Heart left ventricle (tissue), 16 donors: ENCODE results near the gene LDHD. TPM values are rescaled to one million over a fixed set of nuclear protein-coding genes. Genes with fewer than 3 reads are reported as not detected.

Experiments used
- ATAC-seq, 4 donors: fragments of 200-7000 bp; cut with Tn5 transposase; one replicate each; pipeline ENCODE4 v1.9.1; 2020 to 2022; ENCODE audit warnings: moderate library complexity in 4 of 4, mild to moderate bottlenecking in 3 of 4, moderate number of reproducible peaks in 1 of 4
- DNase-seq, 5 donors: peaks; one replicate each; pipeline ENCODE4 v3.0.0-alpha.2; 2020
- H3K27ac ChIP-seq, 12 donors: fragments of 200-600 bp; sonication (generic) in 4 of 12; one replicate each; pipeline versions ENCODE4 v1.5.0 to v1.8.0; 2016 to 2022; ENCODE audit warnings: mild to moderate bottlenecking in 2 of 12
- H3K27me3 ChIP-seq, 9 donors: fragments of 200-600 bp; sonication (generic) in 2 of 9; one replicate each; pipeline versions ENCODE4 v1.5.1 to v1.8.0; 2016 to 2022; ENCODE audit warnings: mild to moderate bottlenecking in 3 of 9
- H3K36me3 ChIP-seq, 9 donors: fragments of 200-600 bp; sonication (generic) in 2 of 9; one replicate each; pipeline versions ENCODE4 v1.5.0 to v1.8.0; 2018 to 2022; ENCODE audit warnings: mild to moderate bottlenecking in 2 of 9
- H3K4me1 ChIP-seq, 12 donors: fragments of 200-600 bp; sonication (generic) in 4 of 12; one replicate each; pipeline versions ENCODE4 v1.5.0 to v1.8.0; 2016 to 2022; ENCODE audit warnings: mild to moderate bottlenecking in 3 of 12
- H3K4me3 ChIP-seq, 12 donors: fragments of 200-600 bp; sonication (generic) in 4 of 12; one replicate each; pipeline versions ENCODE4 v1.5.0 to v1.8.0; 2017 to 2022; ENCODE audit warnings: mild to moderate bottlenecking in 9 of 12, moderate library complexity in 4 of 12
- H3K9me3 ChIP-seq, 12 donors: fragments of 200-600 bp; sonication (generic) in 4 of 12; one replicate each; pipeline versions ENCODE4 v1.5.0 to v1.8.0; 2016 to 2022; ENCODE audit warnings: mild to moderate bottlenecking in 1 of 12
- CTCF ChIP-seq, 12 donors: fragments of 200-600 bp; sonication (generic) in 4 of 12; IDR thresholded peaks; one replicate each; pipeline versions ENCODE4 v1.5.0 to v1.8.0; 2018 to 2022; ENCODE audit warnings: antibody characterized with exemption in 12 of 12, mild to moderate bottlenecking in 5 of 12
- POLR2A ChIP-seq, 2 donors: fragments of 450-650 bp; IDR thresholded peaks; one replicate each; pipeline ENCODE4 v1.6.1; 2017; ENCODE audit warnings: antibody characterized with exemption in 2 of 2, mild to moderate bottlenecking in 2 of 2, moderate library complexity in 2 of 2
- WGBS, 4 donors: extraction: QIAGEN DNeasy Blood & Tissue Kit in 2 of 4; methylation state at CpG; one replicate each; pipeline versions ENCODE4 v1.1.5 to v1.1.7; 2013 to 2018; 5-methylcytosine and 5-hydroxymethylcytosine counted together
- intact Hi-C, 10 donors: fragments of 100-400 bp; cut with DNase I; formaldehyde crosslinking; loops; one replicate each; pipeline versions ENCODE4 v1.11.1 to v1.14.2; 2022
- long read RNA-seq, 3 donors: library from polyadenylated mRNA; unstranded; transcript quantifications; one replicate each; pipeline ENCODE4 v2.0.0, GENCODE V29; 2020 to 2021
- polyA plus RNA-seq, 2 donors: library from polyadenylated mRNA; stranded (reverse); fragments of 200-250 nt; gene quantifications; one replicate each; pipeline ENCODE4 v1.2.3, GENCODE V29; 2013
- total RNA-seq, 9 donors: library from RNA; depleted of rRNA in 2 of 9; stranded (reverse); fragments of >200 nt in 2 of 9; fragmentation: NEBNext Ultra II Directional in 3 of 9; extraction: Animal tissue kit (Norgen Biotek cat#: 25700) in 3 of 9; gene quantifications; one replicate each; pipeline versions ENCODE4 v1.1.0 to v1.2.4, GENCODE V29; 2016 to 2023
- donor health status: ischemic (EF 13 %, LVEDD 7.1; RV severe dilation, severe dysfunction).
- donor health status: healthy with polysubstance abuse.
- donor health status: DM: no; HTN: yes; CAD: no.
- donor health status: DM: no; HTN: no; CAD: no.
- donor health status: ischemic (EF 25% LVEDD 6.9; RV normal size, moderate dysfunction).
- donor health status: ischemic (EF 25% LVEDD 5.7; RV mildly dilated, moderate dysfunction).
- donor health status: healthy.
- donor health status: DM: yes; HTN: yes; CAD: no.
- donor health status: ischemic (EF 35%, LVEDD 5.7; RV mildly dilated, moderate dysfunction).
- donor health status: nonischemic (EF 11% LVEDD 7.7; RV severe dilation, severe dysfunction).
- donor health status: DM: yes; HTN: yes; CAD: no.
- donor health status: PGD.
- donor health status: ischemic (EF 29% LVEDD 5.4; RV normal size, mild dysfunction).
- donor health status: nonischemic (EF 23%, LVEDD 6.1; RV moderate dilation, normal function).

The LDHD gene
- total RNA-seq, result 100 to 1,000 TPM in 3 of 9 donors, 10 to 100 TPM in 6; 56.4 to 185 (median 90.6) TPM
- polyA plus RNA-seq, result 100 to 1,000 TPM in 1 of 2 donors, 10 to 100 TPM in 1; 49.0 to 104 TPM
- long read RNA-seq, donor 1, transcript LDHD-202 (11 exons, 1,966 nt), result major isoform, 102 of 264 reads
- long read RNA-seq, donor 1, transcript LDHD-201 (11 exons, 2,067 nt), result minor isoform, 27 of 264 reads
- long read RNA-seq, donor 1, partial matches to known transcripts, result 61 of 264 reads
- long read RNA-seq, donor 1, other reads (novel, unspliced or antisense), result 74 of 264 reads
- long read RNA-seq, donor 2, transcript LDHD-202 (11 exons, 1,966 nt), result major isoform, 228 of 373 reads
- long read RNA-seq, donor 2, transcript LDHD-201 (11 exons, 2,067 nt), result minor isoform, 75 of 373 reads
- long read RNA-seq, donor 2, partial matches to known transcripts, result 31 of 373 reads
- long read RNA-seq, donor 2, other reads (novel, unspliced or antisense), result 39 of 373 reads
- long read RNA-seq, donor 3, transcript LDHD-202 (11 exons, 1,966 nt), result major isoform, 40 of 108 reads
- long read RNA-seq, donor 3, transcript LDHD-201 (11 exons, 2,067 nt), result minor isoform, 8 of 108 reads
- long read RNA-seq, donor 3, partial matches to known transcripts, result 40 of 108 reads
- long read RNA-seq, donor 3, other reads (novel, unspliced or antisense), result 20 of 108 reads

- Histone ChIP-seq H3K4me3 (peak within 1 kb of the TSS; percentile 43 to 85 (median 58)), H3K27ac (peak within 1 kb of the TSS; percentile 57 to 90 (median 74)), H3K27me3 (peaks cover 0 to 8% (median 0%) of the 10 kb centered on the region in 9 donors), H3K36me3 (peaks cover 0 to 9% (median 0%) of the 10 kb centered on the region in 9 donors), H3K9me3 (peaks cover 0 to 5% (median 2%) of the 10 kb centered on the region in 12 donors), H3K4me1 (peaks cover 0 to 53% (median 27%) of the 10 kb centered on the region in 12 donors)
- intact Hi-C loops, result loop anchor here in 7 of 10 donors (10.0 kb wide), 4 partner anchors 211 to 401 kb away; no protein-coding TSS in a partner anchor
- 23 to 45% (median 39%) methylated on average over 9 to 15 of the region's 15 CpGs for WGBS, 4 donors
- ATAC-seq, result peak; percentile 94 to 98 (median 95)
- TF ChIP-seq POLR2A (IDR thresholded peaks at IDR 0.05) (peak in 1 of 2 donors; percentile 82), CTCF (IDR thresholded peaks at IDR 0.05) (no peak)
- peak; percentile 83 to 93 (median 87) for DNase-seq
Observed at GRCh38 chr16:75116081-75116910, at the start of gene LDHD. TSS of gene LDHD (minus strand) at chr16:75116780. CDS start at chr16:75116720, 60 bp downstream.

- no peak for TF ChIP-seq CTCF (IDR thresholded peaks at IDR 0.05)
- H3K9me3 ChIP-seq, result peaks cover 0 to 6% (median 0%) of the 10 kb centered on the region in 12 donors
- 91 to 100% (median 96%) methylated on average over 1 of the region's 1 CpG for WGBS, 4 donors
- intact Hi-C loops, result no loop called here
- DNase-seq (no peak), ATAC-seq (no peak)
- H3K36me3 ChIP-seq, result peaks cover 0 to 37% (median 17%) of the 10 kb centered on the region in 9 donors
- H3K4me3 ChIP-seq, result no peak overlapping the region
- no peaks in the 10 kb centered on the region for H3K27me3 ChIP-seq
- no peaks in the 10 kb centered on the region for H3K4me1 ChIP-seq
- H3K27ac ChIP-seq, result no peak overlapping the region
Observed at GRCh38 chr16:75160386-75160785, 43.8 kb upstream of the LDHD start.

GRCh38 chr16:75152635-75153034 lies 36.1 kb upstream of the LDHD start:
- Histone ChIP-seq H3K27me3 (no peaks in the 10 kb centered on the region), H3K36me3 (peaks cover 0 to 47% (median 14%) of the 10 kb centered on the region in 9 donors), H3K4me3 (no peak overlapping the region), H3K9me3 (peaks cover 0 to 32% (median 16%) of the 10 kb centered on the region in 12 donors), H3K27ac (no peak overlapping the region), H3K4me1 (peaks cover 0 to 11% (median 5%) of the 10 kb centered on the region in 12 donors)
- intact Hi-C loops, result no loop called here
- DNase-seq (no peak), ATAC-seq (no peak)
- TF ChIP-seq POLR2A (IDR thresholded peaks at IDR 0.05), result no peak
- no peak for TF ChIP-seq CTCF (IDR thresholded peaks at IDR 0.05)
